Neuronal stem cell (in vitro differentiated cells): Measurements from ENCODE around the gene CELA2B.

Experiments used
- DNase-seq: peaks from one replicate; pipeline ENCODE4 v3.0.0-alpha.2; 2013; ENCODE audit warnings: low spot score
- H2AFZ ChIP-seq: one replicate; pipeline ENCODE4 v1.6.1; 2013; ENCODE audit warnings: mild to moderate bottlenecking, low read length, inconsistent platforms
- H2AK5ac ChIP-seq: 2 replicates; pipeline ENCODE4 v1.6.1; 2013; ENCODE audit warnings: low read depth, mild to moderate bottlenecking, inconsistent platforms, low read length, moderate library complexity, mixed read lengths
- H2BK120ac ChIP-seq: 2 replicates; pipeline ENCODE4 v1.6.1; 2013; ENCODE audit warnings: low read depth, mild to moderate bottlenecking, inconsistent platforms, low read length, moderate library complexity, mixed read lengths
- H2BK12ac ChIP-seq: one replicate; pipeline ENCODE4 v1.6.1; 2013; ENCODE audit warnings: low read length, inconsistent platforms
- H2BK15ac ChIP-seq: 2 replicates; pipeline ENCODE4 v1.6.1; 2013; ENCODE audit warnings: mild to moderate bottlenecking, low read length, inconsistent platforms, mixed read lengths
- H2BK5ac ChIP-seq: one replicate; pipeline ENCODE4 v1.6.1; 2013; ENCODE audit warnings: inconsistent platforms, mild to moderate bottlenecking, low read length, moderate library complexity
- H3K14ac ChIP-seq: one replicate; pipeline ENCODE4 v1.6.1; 2013; ENCODE audit warnings: low read length, inconsistent platforms
- H3K18ac ChIP-seq: 2 replicates; pipeline ENCODE4 v1.6.1; 2013; ENCODE audit warnings: low read length, inconsistent platforms
- H3K23ac ChIP-seq: 2 replicates; pipeline ENCODE4 v1.6.1; 2013; ENCODE audit warnings: low read depth, mild to moderate bottlenecking, mixed read lengths, low read length, inconsistent platforms; ENCODE audit not compliant: poor library complexity
- H3K27ac ChIP-seq: replicated peaks from 3 replicates; pipeline ENCODE4 v1.5.1; 2013; ENCODE audit warnings: low read length, inconsistent platforms
- H3K27me3 ChIP-seq, 3 experiments: 2 replicates each; pipeline ENCODE4 v1.6.1; 2013; ENCODE audit warnings: low read length in 3 of 3, mild to moderate bottlenecking in 2 of 3, inconsistent platforms in 1 of 3, low read depth in 1 of 3, mixed read lengths in 1 of 3, moderate library complexity in 1 of 3; ENCODE audit not compliant: control insufficient read depth in 3 of 3, insufficient read depth in 3 of 3
- H3K36me3 ChIP-seq, 2 donors: replicated peaks in 1 of 2; 2 replicates each; pipeline ENCODE4 v1.6.1; 2013; ENCODE audit warnings: low read length in 2 of 2; ENCODE audit not compliant: control insufficient read depth in 2 of 2, insufficient read depth in 2 of 2
- H3K4ac ChIP-seq: 2 replicates; pipeline ENCODE4 v1.6.1; 2013; ENCODE audit warnings: inconsistent platforms, mild to moderate bottlenecking, low read length, moderate library complexity
- H3K4me1 ChIP-seq, 2 donors: 1 replicate in 1 of 2; 2 replicates in 1 of 2; pipeline ENCODE4 v1.6.1; 2013; ENCODE audit warnings: low read length in 2 of 2, low read depth in 1 of 2; ENCODE audit not compliant: control insufficient read depth in 2 of 2, insufficient read depth in 1 of 2
- H3K4me2 ChIP-seq: one replicate; pipeline ENCODE4 v1.6.1; 2013; ENCODE audit warnings: mild to moderate bottlenecking, low read length, inconsistent platforms; ENCODE audit not compliant: insufficient read depth, poor library complexity, severe bottlenecking
- H3K4me3 ChIP-seq, 2 donors: 2 replicates each; pipeline ENCODE4 v1.5.1; 2013; ENCODE audit warnings: low read length in 2 of 2, mild to moderate bottlenecking in 2 of 2, inconsistent platforms in 1 of 2, moderate library complexity in 1 of 2
- H3K79me1 ChIP-seq: one replicate; pipeline ENCODE4 v1.6.1; 2013; ENCODE audit warnings: low read depth, mild to moderate bottlenecking, inconsistent platforms, low read length, moderate library complexity
- H3K9ac ChIP-seq: one replicate; pipeline ENCODE4 v1.6.1; 2013; ENCODE audit warnings: mild to moderate bottlenecking, low read depth, low read length, inconsistent platforms; ENCODE audit not compliant: poor library complexity
- H3K9me3 ChIP-seq, 2 donors: replicated peaks in 1 of 2; 2 replicates each; pipeline versions ENCODE3 to v1.6.1; 2013; ENCODE audit warnings: low read length in 2 of 2, mild to moderate bottlenecking in 2 of 2, inconsistent platforms in 1 of 2, low read depth in 1 of 2, mixed read lengths in 1 of 2, moderate library complexity in 1 of 2; ENCODE audit not compliant: control insufficient read depth in 2 of 2, insufficient read depth in 1 of 2
- H4K8ac ChIP-seq: one replicate; pipeline ENCODE4 v1.6.1; 2013; ENCODE audit warnings: low read depth, mild to moderate bottlenecking, inconsistent platforms, low read length, moderate library complexity
- H4K91ac ChIP-seq: one replicate; pipeline ENCODE4 v1.6.1; 2013; ENCODE audit warnings: low read length, low read depth, mild to moderate bottlenecking, inconsistent platforms; ENCODE audit not compliant: poor library complexity
- WGBS, 2 donors: extraction: QIAGEN DNeasy Blood & Tissue Kit; methylation state at CpG; one replicate each; pipeline ENCODE4 v1.1.7; 2013; ENCODE audit warnings: missing lambda C conversion rate in 2 of 2, mixed read lengths in 1 of 2; ENCODE audit not compliant: insufficient read length in 2 of 2, insufficient replicate concordance in 1 of 2; ENCODE audit errors: extremely low coverage in 2 of 2; 5-methylcytosine and 5-hydroxymethylcytosine counted together

Gene CELA2B

GRCh38 chr1:15508700-15509487, 33.0 kb downstream of the CELA2B start:
- no peak overlapping the region for H3K4me3 ChIP-seq
- H2AFZ ChIP-seq: no peak overlapping the region
- no peak overlapping the region for H3K18ac ChIP-seq
- H3K4me2 ChIP-seq: no peak overlapping the region
- no peak overlapping the region for H2BK120ac ChIP-seq
- no peak overlapping the region for H4K8ac ChIP-seq
- H3K4ac ChIP-seq: no peak overlapping the region
- no peak for DNase-seq
- no peak overlapping the region for H2AK5ac ChIP-seq
- H2BK15ac ChIP-seq: no peak overlapping the region
- no peak overlapping the region for H3K23ac ChIP-seq
- no peak overlapping the region for H3K14ac ChIP-seq
- no peaks in the 10 kb centered on the region for H3K4me1 ChIP-seq
- H3K9me3 ChIP-seq: no peaks in the 10 kb centered on the region
- no peak overlapping the region for H4K91ac ChIP-seq
- no peak overlapping the region for H2BK5ac ChIP-seq
- WGBS, 2 donors: no CpG with 5 or more reads among the region's 12 CpGs
- peaks cover 2 to 8% of the 10 kb centered on the region in 2 donors for H3K36me3 ChIP-seq
- H3K27ac ChIP-seq: no peak overlapping the region
- H2BK12ac ChIP-seq: no peak overlapping the region
- H3K9ac ChIP-seq: no peak overlapping the region
- H3K79me1 ChIP-seq: peaks cover 2% of the 10 kb centered on the region
- no peaks in the 10 kb centered on the region for H3K27me3 ChIP-seq

DNA sequence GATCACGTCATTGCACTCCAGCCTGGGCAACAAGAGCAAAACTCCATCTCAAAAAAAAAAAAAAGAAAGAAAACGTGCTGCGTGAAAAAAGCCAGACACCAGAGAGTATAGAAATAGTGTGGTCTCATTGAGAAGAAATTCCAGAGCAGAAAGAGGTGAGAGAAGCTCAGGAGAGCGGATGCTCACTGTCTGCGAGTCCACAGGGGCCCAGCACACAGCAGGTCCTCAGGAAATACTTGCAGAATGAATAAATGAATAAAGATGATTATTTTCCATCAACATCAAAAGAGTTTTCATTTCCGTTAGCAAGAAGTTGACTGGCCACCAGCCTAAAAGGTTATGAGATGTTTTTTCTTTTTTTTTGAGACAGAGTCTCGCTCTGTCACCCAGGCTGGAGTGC, 33.7 kb downstream of the CELA2B start:
- Histone ChIP-seq H3K9ac (no peak overlapping the region), H4K8ac (no peak overlapping the region), H3K4me2 (no peak overlapping the region), H3K27me3 (no peaks in the 10 kb centered on the region), H3K4ac (no peak overlapping the region), H2AFZ (no peak overlapping the region), H3K14ac (no peak overlapping the region), H3K23ac (no peak overlapping the region), H3K18ac (no peak overlapping the region), H2BK120ac (no peak overlapping the region), H3K4me1 (no peaks in the 10 kb centered on the region), H3K79me1 (peaks cover 2% of the 10 kb centered on the region), H3K9me3 (no peaks in the 10 kb centered on the region), H3K36me3 (peaks cover 2 to 8% of the 10 kb centered on the region in 2 donors), H2AK5ac (no peak overlapping the region), H2BK15ac (no peak overlapping the region), H2BK12ac (no peak overlapping the region), H4K91ac (no peak overlapping the region), H3K4me3 (no peak overlapping the region), H2BK5ac (no peak overlapping the region), H3K27ac (no peak overlapping the region)
- no peak for DNase-seq
- no CpG with 5 or more reads among the region's 7 CpGs for whole genome bisulfite sequencing, 2 donors

- Histone ChIP-seq H4K8ac (no peak overlapping the region), H3K4me3 (no peak overlapping the region), H3K4me2 (no peak overlapping the region), H3K9me3 (no peaks in the 10 kb centered on the region), H3K14ac (no peak overlapping the region), H3K18ac (no peak overlapping the region), H2AFZ (no peak overlapping the region), H3K4ac (no peak overlapping the region), H3K79me1 (peaks cover 2% of the 10 kb centered on the region), H2BK12ac (no peak overlapping the region), H2BK5ac (no peak overlapping the region), H3K4me1 (no peaks in the 10 kb centered on the region), H2AK5ac (no peak overlapping the region), H3K9ac (no peak overlapping the region), H2BK120ac (no peak overlapping the region), H2BK15ac (no peak overlapping the region), H3K36me3 (peaks cover under 1 to 8% of the 10 kb centered on the region in 2 donors), H3K27me3 (no peaks in the 10 kb centered on the region), H3K23ac (no peak overlapping the region), H3K27ac (no peak overlapping the region), H4K91ac (no peak overlapping the region)
- no peak for DNase-seq
- WGBS, 2 donors: no CpG with 5 or more reads among the region's 8 CpGs
These were observed 34.9 kb downstream of the CELA2B start for GRCh38 chr1:15510611-15511405.

DNA sequence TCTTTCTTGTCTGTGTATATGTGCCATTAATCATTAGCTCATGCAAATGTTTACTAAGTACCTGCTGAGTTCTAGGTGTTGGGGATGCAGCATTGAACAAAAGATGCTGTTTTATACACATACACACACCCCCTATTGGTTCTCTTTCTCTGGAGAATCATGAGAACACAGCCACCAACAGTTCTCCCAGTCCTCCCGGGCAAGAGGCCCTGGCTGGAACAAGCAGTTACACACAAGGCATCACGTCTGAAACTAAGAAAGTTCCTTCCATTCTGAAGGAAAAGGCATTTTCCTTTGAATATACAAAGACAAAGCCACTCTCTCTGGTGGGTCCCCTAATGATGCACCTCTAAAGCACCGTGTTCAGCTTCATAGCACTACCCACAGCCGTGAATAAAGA, 37.3 kb downstream of the CELA2B start:
- H3K4me3 ChIP-seq: no peak overlapping the region
- no peak overlapping the region for H4K8ac ChIP-seq
- no peak overlapping the region for H3K4ac ChIP-seq
- H4K91ac ChIP-seq: no peak overlapping the region
- no peak overlapping the region for H3K27ac ChIP-seq
- no peaks in the 10 kb centered on the region for H3K4me1 ChIP-seq
- no peak overlapping the region for H2BK15ac ChIP-seq
- H2AFZ ChIP-seq: no peak overlapping the region
- H3K23ac ChIP-seq: no peak overlapping the region
- no peak overlapping the region for H2BK12ac ChIP-seq
- H3K18ac ChIP-seq: no peak overlapping the region
- no peaks in the 10 kb centered on the region for H3K9me3 ChIP-seq
- no peak overlapping the region for H3K14ac ChIP-seq
- DNase-seq: no peak
- H3K9ac ChIP-seq: no peak overlapping the region
- H2AK5ac ChIP-seq: no peak overlapping the region
- no peaks in the 10 kb centered on the region for H3K27me3 ChIP-seq
- H2BK5ac ChIP-seq: no peak overlapping the region
- H3K4me2 ChIP-seq: no peak overlapping the region
- no peak overlapping the region for H2BK120ac ChIP-seq
- peaks cover 2% of the 10 kb centered on the region for H3K79me1 ChIP-seq
- peaks cover 3 to 20% of the 10 kb centered on the region in 2 donors for H3K36me3 ChIP-seq
- WGBS, 2 donors: no CpG with 5 or more reads among the region's 4 CpGs
